NCI-H2107 treated with DMSO at 0.1 percent for 48 hours (cell line): ENCODE measurements around the gene C17orf50.
A peak's percentile ranks its signal among the peaks of the same experiment; 100 is the strongest.
"Not testable (repeated sequence)": the region's sequence is repeated elsewhere in the genome, so short reads cannot be mapped to it uniquely, and the experiment has no call there.

ENCODE experiments used
- DNase-seq: peaks from one replicate; lab custom pipeline; 2025; ENCODE audit not compliant: unreplicated experiment; lab: John Stamatoyannopoulos, UW

The C17orf50 gene

DNA sequence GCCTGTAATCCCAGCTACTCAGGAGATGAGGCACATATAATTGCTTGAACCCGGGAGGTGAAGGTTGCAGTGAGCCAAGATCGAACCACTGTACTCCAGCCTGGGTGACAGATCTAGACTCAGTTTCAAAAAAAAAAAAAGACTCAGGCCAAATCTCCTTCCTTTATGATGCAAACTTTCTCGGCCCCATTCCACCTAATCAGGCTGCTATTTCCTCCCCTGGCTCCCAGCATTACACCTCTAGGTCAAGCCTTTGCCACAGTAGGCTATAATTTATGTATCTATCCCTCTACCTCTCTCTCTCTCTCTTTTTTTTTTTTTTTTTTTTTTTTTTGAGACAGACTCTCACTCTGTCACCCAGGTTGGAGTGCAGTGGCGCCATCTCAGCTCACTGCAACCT, 9.1 kb upstream of the C17orf50 start:
- DNase-seq = not testable (repeated sequence)

- no peak for DNase-seq
Observed at GRCh38 chr17:35752471-35752870, 8.2 kb upstream of the C17orf50 start.

- DNase-seq = no peak
Observed at GRCh38 chr17:35752945-35753764, 7.5 kb upstream of the C17orf50 start, which contains the start of gene GAS2L2. GAS2L2 (minus strand) TSS chr17:35753239; CDS start chr17:35752850, 389 bp downstream.

DNA sequence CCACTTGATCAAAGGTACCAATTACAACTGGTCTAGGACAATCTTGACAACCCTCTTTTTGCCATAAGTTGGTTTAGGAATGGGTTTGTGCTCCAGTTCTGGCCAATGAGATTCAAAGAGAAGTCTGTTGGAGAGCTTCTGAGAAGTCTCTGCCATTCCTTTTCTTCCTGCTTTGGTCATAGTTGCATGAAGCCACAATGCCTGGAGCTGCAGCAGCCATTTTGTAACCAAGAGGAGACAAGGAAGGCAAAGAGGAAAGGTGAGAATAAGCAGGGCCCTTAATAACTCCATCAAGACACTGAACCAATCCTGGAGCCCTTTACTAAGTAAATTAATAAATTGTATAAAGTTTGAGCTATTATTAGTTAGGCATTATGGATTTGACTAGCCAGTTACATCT, 3.4 kb upstream of the C17orf50 start:
- DNase-seq = no peak

- no peak for DNase-seq
Observed at GRCh38 chr17:35761601-35762000, 914 bp downstream of the C17orf50 start.

GRCh38 chr17:35763767-35764122, 3.1 kb downstream of the C17orf50 start:
- no peak for DNase-seq

GRCh38 chr17:35764123-35764991, 3.7 kb downstream of the C17orf50 start:
- DNase-seq = peak; percentile 43

- no peak for DNase-seq
Observed at GRCh38 chr17:35765086-35765710, 4.5 kb downstream of the C17orf50 start.

DNA sequence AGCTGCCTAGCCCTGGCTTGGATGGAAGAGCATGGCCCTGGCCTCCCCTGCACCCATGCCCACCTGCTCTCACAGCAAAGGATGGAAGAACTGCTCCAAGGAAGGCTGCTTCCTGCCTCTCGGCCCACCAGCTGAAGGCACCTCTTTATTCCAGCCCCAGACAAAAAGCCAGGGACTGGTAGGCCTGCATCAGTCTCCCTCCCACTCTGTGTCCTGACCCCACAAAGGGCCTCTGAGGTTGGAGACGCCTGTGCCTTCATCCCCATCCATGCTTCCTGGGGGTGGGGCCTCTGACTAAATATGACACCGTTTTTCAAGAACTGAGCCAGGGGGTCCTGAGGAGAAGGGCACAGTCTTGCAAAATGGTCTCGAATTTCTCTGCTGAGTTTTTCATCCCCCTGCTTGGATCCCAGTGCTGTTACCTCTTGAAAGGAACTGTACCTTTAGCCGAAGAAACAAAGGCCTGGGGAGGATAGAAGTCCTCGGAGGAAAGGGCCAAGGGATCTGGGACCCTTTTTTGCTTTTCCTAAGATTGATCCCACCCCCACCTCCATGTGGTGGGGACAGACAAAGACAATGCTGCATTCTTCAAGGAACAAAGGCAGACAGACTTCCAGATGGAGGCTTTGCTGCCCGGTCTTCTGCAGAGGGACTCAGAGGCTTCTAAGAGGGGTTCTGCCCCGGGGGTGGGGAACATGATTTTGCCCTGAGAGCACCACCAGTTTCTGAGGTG, 5.2 kb downstream of the C17orf50 start:
- no peak for DNase-seq

- no peak for DNase-seq
Observed at GRCh38 chr17:35766489-35766877, 5.8 kb downstream of the C17orf50 start.

GRCh38 chr17:35766903-35767510, 6.3 kb downstream of the C17orf50 start:
- peak; percentile 17 for DNase-seq

- no peak for DNase-seq
Observed at GRCh38 chr17:35768797-35769196, 8.1 kb downstream of the C17orf50 start.

GRCh38 chr17:35769895-35770486, 9.3 kb downstream of the C17orf50 start:
- no peak for DNase-seq

DNA sequence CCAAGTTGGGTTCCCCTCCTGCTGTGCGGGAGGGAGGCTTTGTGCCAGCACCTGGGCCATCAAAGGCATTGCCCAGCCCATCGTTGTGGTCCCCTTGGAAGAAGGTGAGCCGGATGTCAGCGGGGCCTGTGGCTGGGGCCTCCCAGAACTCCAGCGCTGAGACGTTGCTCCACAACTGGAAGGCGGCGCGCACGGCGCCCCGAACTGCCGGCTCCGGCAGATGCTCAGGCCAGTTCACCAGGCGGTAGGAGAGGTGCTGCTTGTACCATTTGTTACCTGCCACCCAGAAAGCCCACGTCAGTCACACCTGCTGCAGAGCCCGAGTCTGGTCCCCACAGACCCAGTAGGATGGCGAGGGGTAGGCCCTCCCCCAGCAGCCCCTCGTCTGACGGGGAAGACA, 12.4 kb downstream of the C17orf50 start:
- no peak for DNase-seq

- DNase-seq = no peak
Observed at GRCh38 chr17:35773679-35774425, 13.2 kb downstream of the C17orf50 start.

DNA sequence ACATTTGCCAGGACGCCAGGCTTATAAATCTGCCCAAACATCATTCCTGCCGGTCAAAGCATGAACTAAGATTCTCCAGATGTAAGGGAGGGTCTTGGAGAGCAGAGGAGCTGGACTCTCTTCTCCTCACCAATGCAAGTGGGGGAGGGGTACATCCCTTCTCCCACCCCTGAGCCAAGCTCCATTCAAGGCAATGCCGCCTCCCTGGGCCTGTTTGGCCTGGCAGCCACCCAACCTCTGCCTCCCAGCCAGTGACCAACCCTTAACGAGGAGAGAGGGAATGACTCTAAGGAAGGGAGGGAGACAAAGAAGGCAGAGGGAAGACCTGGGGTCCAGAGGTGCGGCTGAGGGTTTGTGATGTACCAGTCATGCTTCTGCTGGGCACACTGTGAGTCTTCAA, 13.8 kb downstream of the C17orf50 start:
- no peak for DNase-seq

DNA sequence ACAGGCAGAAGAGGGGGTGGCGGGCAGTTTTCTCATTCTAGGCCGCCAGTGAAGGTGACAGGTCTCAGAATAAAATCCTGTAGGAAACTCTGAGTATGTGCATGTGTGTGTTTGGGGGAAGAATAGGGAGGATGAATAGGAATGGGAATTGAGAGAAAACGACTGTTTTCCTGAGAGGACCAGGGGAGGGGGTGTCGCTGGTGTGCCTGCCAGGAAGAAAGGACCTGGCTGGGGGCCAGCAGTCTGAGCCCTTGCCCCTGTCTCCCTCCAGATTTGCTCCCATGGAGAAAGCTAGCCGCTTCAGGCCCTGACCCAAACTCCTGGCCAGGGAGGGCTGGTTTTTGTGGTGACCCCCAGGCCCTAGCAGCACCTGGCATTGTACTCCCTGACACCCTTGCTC, 14.4 kb downstream of the C17orf50 start:
- DNase-seq = no peak

DNA sequence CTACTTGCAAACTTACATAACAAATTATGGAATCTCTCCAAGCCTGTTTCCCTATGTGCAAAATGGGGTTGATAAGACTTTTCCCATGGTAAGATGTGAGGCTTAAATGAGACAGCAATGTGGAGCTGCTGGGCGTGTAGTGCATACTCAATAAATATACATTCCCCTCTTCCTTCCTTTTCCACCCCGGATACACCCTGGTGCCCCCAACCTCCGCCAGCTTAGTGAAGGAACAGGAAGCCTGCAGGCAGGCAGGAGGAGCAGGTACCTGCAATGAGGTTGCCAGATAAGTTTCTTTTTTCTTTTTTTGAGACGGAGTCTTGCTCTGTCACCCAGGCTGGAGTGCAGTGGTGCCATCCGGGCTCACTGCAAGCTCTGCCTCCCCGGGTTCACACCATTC, 14.9 kb downstream of the C17orf50 start:
- DNase-seq = no peak

- no peak for DNase-seq
Observed at GRCh38 chr17:35778641-35779196, 18.0 kb downstream of the C17orf50 start.
